ENCODE results near the gene CLNK.

Gene CLNK

GRCh38 chr4:10684631-10685030 is at the start of gene CLNK:
Gene CLNK, minus strand, starts transcription at chr4:10684768. Its CDS starts 16,899 bp downstream, at chr4:10667869.
- DNase-seq (ENCODE audit: low spot score): no peak

- no peak for DNase-seq (ENCODE audit: low spot score)
These were observed 49.0 kb upstream of the CLNK start for GRCh38 chr4:10733481-10734062.

GRCh38 chr4:10732914-10733415 is 48.4 kb upstream of the CLNK start:
- no peak for DNase-seq (ENCODE audit: low spot score)

- DNase-seq (ENCODE audit: low spot score): no peak
These were observed 47.8 kb upstream of the CLNK start for GRCh38 chr4:10732235-10732913.

- no peak for DNase-seq (ENCODE audit: low spot score)
These were observed 47.1 kb upstream of the CLNK start for GRCh38 chr4:10731690-10732089.

GRCh38 chr4:10731162-10731561 is 46.6 kb upstream of the CLNK start:
- DNase-seq (ENCODE audit: low spot score): no peak

GRCh38 chr4:10730590-10730989 is 46.0 kb upstream of the CLNK start:
- DNase-seq (ENCODE audit: low spot score): no peak

- no peak for DNase-seq (ENCODE audit: low spot score)
These were observed 45.5 kb upstream of the CLNK start for GRCh38 chr4:10730019-10730418.

- DNase-seq (ENCODE audit: low spot score): no peak
These were observed 44.8 kb upstream of the CLNK start for GRCh38 chr4:10729366-10729765.

GRCh38 chr4:10728016-10728415 is 43.4 kb upstream of the CLNK start:
- no peak for DNase-seq (ENCODE audit: low spot score)

- no peak for DNase-seq (ENCODE audit: low spot score)
These were observed 42.7 kb upstream of the CLNK start for GRCh38 chr4:10727140-10727880.

GRCh38 chr4:10722957-10723356 is 38.4 kb upstream of the CLNK start:
- no peak for DNase-seq (ENCODE audit: low spot score)

GRCh38 chr4:10721616-10722015 is 37.0 kb upstream of the CLNK start:
- no peak for DNase-seq (ENCODE audit: low spot score)

- DNase-seq (ENCODE audit: low spot score): no peak
These were observed 31.6 kb upstream of the CLNK start for GRCh38 chr4:10716163-10716562.

GRCh38 chr4:10715696-10716095 is 31.1 kb upstream of the CLNK start:
- DNase-seq (ENCODE audit: low spot score): peak; percentile 47

GRCh38 chr4:10715135-10715534 is 30.6 kb upstream of the CLNK start:
- DNase-seq (ENCODE audit: low spot score): no peak

GRCh38 chr4:10713591-10713990 is 29.0 kb upstream of the CLNK start:
- no peak for DNase-seq (ENCODE audit: low spot score)

- DNase-seq (ENCODE audit: low spot score): no peak
These were observed 21.7 kb upstream of the CLNK start for GRCh38 chr4:10706236-10706635.

GRCh38 chr4:10704430-10704810 is 19.9 kb upstream of the CLNK start:
- no peak for DNase-seq (ENCODE audit: low spot score)

- no peak for DNase-seq (ENCODE audit: low spot score)
These were observed 19.3 kb upstream of the CLNK start for GRCh38 chr4:10703766-10704429.

GRCh38 chr4:10703156-10703555 is 18.6 kb upstream of the CLNK start:
- DNase-seq (ENCODE audit: low spot score): no peak

GRCh38 chr4:10701702-10702460 is 17.3 kb upstream of the CLNK start:
- DNase-seq (ENCODE audit: low spot score): no peak
